Liver (tissue), 9 donors: ENCODE data around the gene ZNF546. TPM values are rescaled to one million over a fixed set of nuclear protein-coding genes. Genes with fewer than 3 reads are reported as not detected.

Source experiments
- DNase-seq: peaks from one replicate; pipeline ENCODE4 v3.0.0-alpha.2; 2017; ENCODE audit warnings: low spot score
- H3K27ac ChIP-seq, 2 donors: one replicate each; pipeline ENCODE4 v1.7.0; 2013; ENCODE audit warnings: inconsistent platforms in 2 of 2, low read length in 2 of 2, control low read depth in 1 of 2, low read depth in 1 of 2, mild to moderate bottlenecking in 1 of 2
- H3K27me3 ChIP-seq, 4 donors: one replicate each; pipeline versions ENCODE4 v1.6.1 to v1.7.0; 2013; ENCODE audit warnings: low read length in 3 of 4, inconsistent platforms in 1 of 4, mild to moderate bottlenecking in 1 of 4, moderate library complexity in 1 of 4; ENCODE audit not compliant: control insufficient read depth in 4 of 4, insufficient read depth in 4 of 4
- H3K36me3 ChIP-seq, 4 donors: one replicate each; pipeline versions ENCODE4 v1.6.1 to v1.7.0; 2013; ENCODE audit warnings: low read length in 3 of 4, mild to moderate bottlenecking in 3 of 4, low read depth in 1 of 4, moderate library complexity in 1 of 4; ENCODE audit not compliant: control insufficient read depth in 4 of 4, insufficient read depth in 3 of 4
- H3K4me1 ChIP-seq, 4 donors: one replicate each; pipeline versions ENCODE4 v1.6.1 to v1.7.0; 2013; ENCODE audit warnings: low read length in 3 of 4, mild to moderate bottlenecking in 3 of 4, moderate library complexity in 1 of 4; ENCODE audit not compliant: control insufficient read depth in 4 of 4, insufficient read depth in 4 of 4
- H3K4me3 ChIP-seq, 3 donors: one replicate each; pipeline versions ENCODE4 v1.6.1 to v1.7.0; 2013; ENCODE audit warnings: low read length in 3 of 3, control low read depth in 1 of 3, low read depth in 1 of 3, mild to moderate bottlenecking in 1 of 3
- H3K9ac ChIP-seq, 2 donors: one replicate each; pipeline ENCODE4 v1.7.0; 2013; ENCODE audit warnings: low read length in 2 of 2, mild to moderate bottlenecking in 2 of 2, moderate library complexity in 2 of 2, control low read depth in 1 of 2, low read depth in 1 of 2
- H3K9me3 ChIP-seq, 4 donors: one replicate each; pipeline versions ENCODE4 v1.6.1 to v1.7.0; 2013; ENCODE audit warnings: low read length in 3 of 4; ENCODE audit not compliant: control insufficient read depth in 4 of 4
- ATF3 ChIP-seq: IDR thresholded peaks from 2 replicates; pipeline ENCODE4 v1.6.1; 2016; ENCODE audit warnings: antibody characterized with exemption
- CTCF ChIP-seq: fragments of 150-350 bp; IDR thresholded peaks from 2 replicates; pipeline ENCODE4 v1.5.1; 2017; ENCODE audit warnings: improper control_type of control experiment, low read depth, low read length; ENCODE audit not compliant: missing input control
- EGR1 ChIP-seq, 2 donors: IDR thresholded peaks; 2 replicates each; pipeline ENCODE4 v1.6.1; 2016 to 2018; ENCODE audit warnings: antibody characterized with exemption in 2 of 2, low read depth in 2 of 2
- FOXA1 ChIP-seq: IDR thresholded peaks from 2 replicates; pipeline ENCODE4 v1.6.1; 2016; ENCODE audit warnings: antibody characterized with exemption
- FOXA2 ChIP-seq: IDR thresholded peaks from 2 replicates; pipeline ENCODE4 v1.6.1; 2016; ENCODE audit warnings: antibody characterized with exemption
- GABPA ChIP-seq, 2 donors: IDR thresholded peaks in 1 of 2; conservative IDR thresholded peaks in 1 of 2; 2 replicates each; pipeline ENCODE4 v1.6.1; 2016; ENCODE audit warnings: antibody characterized with exemption in 2 of 2, mild to moderate bottlenecking in 1 of 2, moderate library complexity in 1 of 2
- HNF4A ChIP-seq, 2 donors: conservative IDR thresholded peaks; 2 replicates each; pipeline ENCODE4 v1.6.1; 2016; ENCODE audit warnings: antibody characterized with exemption in 2 of 2, mild to moderate bottlenecking in 2 of 2
- HNF4G ChIP-seq: IDR thresholded peaks from 2 replicates; pipeline ENCODE4 v1.6.1; 2016; ENCODE audit warnings: antibody characterized with exemption
- JUND ChIP-seq, 2 donors: IDR thresholded peaks; 2 replicates each; pipeline ENCODE4 v1.6.1; 2016; ENCODE audit warnings: antibody characterized with exemption in 2 of 2
- MAX ChIP-seq: IDR thresholded peaks from 2 replicates; pipeline ENCODE4 v1.6.1; 2016; ENCODE audit warnings: antibody characterized with exemption
- NR2F2 ChIP-seq: IDR thresholded peaks from 2 replicates; pipeline ENCODE4 v1.6.1; 2016; ENCODE audit warnings: antibody characterized with exemption
- RAD21 ChIP-seq, 2 donors: IDR thresholded peaks; 2 replicates each; pipeline ENCODE4 v1.6.1; 2016; ENCODE audit warnings: antibody characterized with exemption in 2 of 2, mild to moderate bottlenecking in 2 of 2
- RXRA ChIP-seq, 2 donors: IDR thresholded peaks; 2 replicates each; pipeline ENCODE4 v1.6.1; 2017 to 2018; ENCODE audit warnings: antibody characterized with exemption in 2 of 2, mild to moderate bottlenecking in 1 of 2
- SP1 ChIP-seq: IDR thresholded peaks from 2 replicates; pipeline ENCODE4 v1.6.1; 2018; ENCODE audit warnings: antibody characterized with exemption, mild to moderate bottlenecking
- YY1 ChIP-seq: IDR thresholded peaks from 2 replicates; pipeline ENCODE4 v1.6.1; 2016; ENCODE audit warnings: antibody characterized with exemption, mild to moderate bottlenecking
- ZBTB33 ChIP-seq: IDR thresholded peaks from 2 replicates; pipeline ENCODE4 v1.6.1; 2016; ENCODE audit warnings: antibody characterized with exemption
- WGBS: extraction: QIAGEN DNeasy Blood & Tissue Kit; methylation state at CpG from one replicate; pipeline ENCODE4 v1.1.7; 2013; 5-methylcytosine and 5-hydroxymethylcytosine counted together
- polyA plus RNA-seq, 2 donors: library from polyadenylated mRNA; stranded (reverse) in 1 of 2; unstranded in 1 of 2; fragments of 200-250 nt in 1 of 2; fragments of >200 nt in 1 of 2; fragmentation: Nextera tagmentation in 1 of 2; extraction: Ambion mirVana in 1 of 2; gene quantifications; one replicate each; pipeline versions ENCODE4 v1.2.1 to v1.2.3, GENCODE V29; 2013 to 2015
- total RNA-seq, 2 donors: library from RNA; depleted of rRNA; stranded (reverse); fragments of >200 nt; gene quantifications; one replicate each; pipeline ENCODE4 v1.2.3, GENCODE V29; 2014
- donor health status: healthy.
- donor health status: healthy.
- donor health status: healthy.
- donor health status: healthy.
- donor health status: healthy.

The ZNF546 gene
- total and polyA plus RNA-seq, 4 donors, result 1.1 to 4.9 (median 2.2) TPM

GRCh38 chr19:39967561-39967960 is 29.3 kb upstream of the ZNF546 start:
- no peaks in the 10 kb centered on the region for H3K27me3 ChIP-seq
- no peaks in the 10 kb centered on the region for H3K9me3 ChIP-seq
- 95% methylated on average over 9 of the region's 9 CpGs for WGBS
- no peak overlapping the region for H3K9ac ChIP-seq
- H3K4me3 ChIP-seq, result no peak overlapping the region
- H3K36me3 ChIP-seq, result peaks cover 0 to 4% (median 2%) of the 10 kb centered on the region in 4 donors
- H3K4me1 ChIP-seq, result peaks cover 4 to 22% (median 11%) of the 10 kb centered on the region in 4 donors
- DNase-seq, result no peak
- TF ChIP-seq HNF4G (no peak), NR2F2 (no peak), EGR1 (IDR thresholded peaks at IDR 0.05; ENCODE audit: low read depth in 2 of 2) (no peak), RAD21 (IDR thresholded peaks at IDR 0.05) (no peak), FOXA1 (no peak)
- H3K27ac ChIP-seq, result no peak overlapping the region

- no peaks in the 10 kb centered on the region for H3K9me3 ChIP-seq
- 97% methylated on average over 15 of the region's 15 CpGs for WGBS
- no peak for TF ChIP-seq HNF4A (conservative IDR thresholded peaks at IDR 0.05)
- TF ChIP-seq ZBTB33, result no peak
- TF ChIP-seq FOXA1, result no peak
- no peak for TF ChIP-seq FOXA2
- TF ChIP-seq GABPA (IDR thresholded peaks at IDR 0.05 in 1 of 2, conservative IDR thresholded peaks at IDR 0.05 in 1 of 2), result no peak
- TF ChIP-seq NR2F2, result no peak
- TF ChIP-seq ATF3, result no peak
- TF ChIP-seq EGR1 (IDR thresholded peaks at IDR 0.05; ENCODE audit: low read depth in 2 of 2), result no peak
- no peak for TF ChIP-seq YY1
- TF ChIP-seq SP1, result no peak
- no peak for TF ChIP-seq HNF4G
- no peak for TF ChIP-seq RAD21 (IDR thresholded peaks at IDR 0.05)
- TF ChIP-seq JUND (IDR thresholded peaks at IDR 0.05), result no peak
- no peak for TF ChIP-seq CTCF
- TF ChIP-seq MAX, result no peak
- TF ChIP-seq RXRA (IDR thresholded peaks at IDR 0.05), result no peak
- no peaks in the 10 kb centered on the region for H3K27me3 ChIP-seq
- H3K4me3 ChIP-seq, result no peak overlapping the region
- no peak overlapping the region for H3K27ac ChIP-seq
- H3K4me1 ChIP-seq, result peaks cover 4 to 22% (median 11%) of the 10 kb centered on the region in 4 donors
- DNase-seq, result no peak
- peaks cover under 1 to 15% (median 2%) of the 10 kb centered on the region in 4 donors for H3K36me3 ChIP-seq
- no peak overlapping the region for H3K9ac ChIP-seq
Observed at GRCh38 chr19:39968789-39969188, 28.1 kb upstream of the ZNF546 start.
